Dedifferentiated amniotic fluid mesenchymal stem cell (primary cell): ENCODE results near the gene ZMIZ1.

Experiments used
- DNase-seq: peaks from one replicate; pipeline ENCODE4 v3.0.0-alpha.2; 2016; ENCODE audit errors: extremely low spot score

ZMIZ1 gene

DNA sequence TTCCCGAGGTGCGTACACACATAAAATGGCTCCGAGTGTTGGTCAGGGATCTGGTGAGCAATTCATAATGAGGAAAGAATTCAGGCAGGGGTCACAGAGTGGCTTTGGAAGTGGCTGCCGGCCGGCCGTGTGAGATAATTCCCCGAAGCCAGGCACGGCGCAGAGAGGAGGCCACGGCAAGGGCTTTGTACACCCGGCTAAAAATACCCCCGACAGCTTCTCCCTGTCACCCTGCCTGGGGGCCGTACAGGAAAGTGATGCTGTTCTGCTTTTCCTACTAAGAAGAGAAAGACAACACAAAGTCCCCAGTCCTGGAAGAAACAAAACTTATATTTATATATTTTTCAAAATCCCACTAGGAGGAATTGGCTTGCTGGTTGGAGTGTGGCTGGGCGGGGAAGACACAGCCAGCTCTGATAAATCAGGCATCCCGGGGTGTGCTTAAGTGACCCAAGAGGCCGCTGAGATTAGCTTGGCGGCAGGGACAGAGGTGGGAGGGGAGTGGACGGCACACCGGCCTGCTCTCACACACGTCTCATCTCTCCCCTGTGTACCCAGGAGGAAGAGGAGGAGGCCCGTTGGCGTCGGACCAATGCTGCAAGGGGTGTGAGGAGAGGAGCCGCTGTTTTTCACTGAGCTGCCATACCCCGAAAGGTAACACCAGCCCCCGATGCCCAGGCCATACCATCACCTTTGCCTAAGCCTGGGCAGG lies 70.5 kb downstream of the ZMIZ1 start:
- peak; percentile 67 for DNase-seq

DNA sequence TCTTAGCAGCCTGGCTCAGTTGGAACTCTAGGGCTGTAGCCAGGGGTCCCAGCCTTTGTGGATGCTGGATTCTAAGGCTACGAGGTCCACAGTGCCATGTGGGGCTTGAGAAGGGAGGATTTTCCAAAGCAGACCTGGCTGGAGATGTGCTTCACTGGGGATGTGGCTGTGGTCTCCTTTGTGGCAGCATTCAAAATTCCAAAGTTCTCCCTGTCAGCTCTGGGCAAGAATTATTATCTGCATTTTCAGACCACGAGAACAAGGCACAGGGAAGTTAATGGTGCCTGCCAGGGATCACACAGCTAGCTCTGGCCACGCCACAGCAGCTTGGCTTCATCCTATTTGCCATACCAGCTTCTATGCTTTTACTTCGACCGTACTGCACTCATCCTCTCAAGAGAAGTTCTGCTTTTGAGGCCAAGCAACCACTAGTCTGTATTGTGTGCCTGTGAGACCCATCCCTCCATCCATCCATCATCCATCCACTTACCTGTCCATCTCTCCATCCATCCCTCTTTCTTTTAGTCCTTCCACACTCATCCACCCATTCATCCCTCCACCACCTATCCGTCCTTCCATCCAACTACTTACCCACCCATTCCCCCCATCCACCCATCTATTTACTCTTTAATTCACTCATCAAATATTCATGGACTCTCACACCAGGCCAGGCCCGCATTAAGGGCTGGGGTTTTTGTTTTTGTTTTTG lies 71.5 kb downstream of the ZMIZ1 start:
- no peak for DNase-seq

DNA sequence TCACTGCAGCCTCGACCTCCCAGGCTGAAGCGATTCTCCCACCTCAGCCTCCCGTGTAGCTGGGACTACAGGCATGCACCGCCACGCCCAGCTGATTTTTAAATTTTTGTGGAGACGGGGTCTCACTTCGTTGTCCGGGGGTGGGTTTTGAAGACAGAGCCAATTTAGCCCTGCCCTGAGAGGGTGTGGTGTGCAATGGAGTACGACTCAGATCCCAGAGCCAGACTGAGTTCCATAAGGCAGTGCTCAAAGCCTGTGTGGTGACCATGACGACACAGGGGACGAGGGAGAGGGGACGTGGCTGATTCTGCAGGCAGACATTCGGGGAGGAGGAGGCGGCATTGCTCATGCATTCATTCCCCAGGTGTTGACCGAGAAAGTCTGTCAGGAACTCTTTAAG lies 72.1 kb downstream of the ZMIZ1 start:
- no peak for DNase-seq

DNA sequence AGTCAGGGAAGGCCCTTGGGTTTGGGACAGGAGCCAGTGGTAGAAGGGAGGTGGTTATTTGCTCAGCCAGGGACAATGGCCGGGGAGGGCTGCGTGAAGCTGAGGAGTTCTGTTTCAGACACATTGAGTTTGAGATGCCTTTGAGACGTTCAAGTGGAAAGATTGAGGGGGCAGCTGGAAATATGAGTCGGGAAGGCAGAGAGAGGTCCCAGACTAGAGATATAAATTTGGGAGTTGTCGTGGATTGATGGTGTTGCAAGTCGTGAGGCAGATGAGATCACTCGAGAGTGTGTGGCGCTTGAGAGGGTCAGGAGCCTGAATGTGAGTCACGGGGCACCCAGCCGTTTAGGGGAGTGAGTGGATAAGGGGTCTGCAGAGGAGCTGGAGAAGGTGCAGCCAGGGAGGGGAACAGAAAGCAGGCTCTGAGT lies 73.3 kb downstream of the ZMIZ1 start:
- no peak for DNase-seq

DNA sequence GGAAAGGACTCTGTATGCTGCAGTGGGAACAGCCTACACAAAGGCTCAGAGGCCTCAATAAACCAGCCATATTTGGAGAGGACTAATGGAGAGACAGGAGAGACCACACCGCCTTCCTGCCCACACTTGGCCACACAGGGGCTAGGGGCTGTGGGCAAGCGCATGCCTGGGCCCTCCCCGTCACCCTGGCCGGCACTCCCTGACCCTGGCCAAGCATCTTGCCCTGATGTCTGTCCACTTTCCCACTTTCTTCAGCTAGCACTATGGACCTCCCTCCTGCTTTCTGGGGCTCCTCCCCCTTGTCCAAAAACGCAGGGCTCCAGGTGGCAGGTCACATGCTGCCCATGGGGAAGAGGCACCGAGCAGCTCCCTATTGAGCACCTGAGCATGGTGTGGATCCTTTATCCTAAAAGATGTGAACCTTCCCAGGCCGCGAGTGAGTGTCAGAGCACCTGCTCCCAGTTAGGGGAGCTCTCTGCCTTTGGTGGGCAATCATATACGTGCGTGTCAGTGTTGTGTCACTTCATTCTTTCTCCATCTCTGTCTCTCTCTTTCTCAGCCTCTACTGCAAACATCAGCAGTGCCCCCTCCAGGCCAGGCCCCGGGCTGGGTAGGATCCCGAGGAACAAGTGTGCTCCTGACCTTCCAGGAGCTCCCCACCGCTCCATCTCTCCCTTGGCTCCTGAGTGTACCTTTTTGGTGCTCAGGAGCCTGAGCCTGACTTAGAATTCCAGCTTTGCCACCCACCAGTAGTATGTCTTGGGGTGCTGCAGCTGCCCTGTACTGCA lies 74.0 kb downstream of the ZMIZ1 start:
- DNase-seq: no peak

DNA sequence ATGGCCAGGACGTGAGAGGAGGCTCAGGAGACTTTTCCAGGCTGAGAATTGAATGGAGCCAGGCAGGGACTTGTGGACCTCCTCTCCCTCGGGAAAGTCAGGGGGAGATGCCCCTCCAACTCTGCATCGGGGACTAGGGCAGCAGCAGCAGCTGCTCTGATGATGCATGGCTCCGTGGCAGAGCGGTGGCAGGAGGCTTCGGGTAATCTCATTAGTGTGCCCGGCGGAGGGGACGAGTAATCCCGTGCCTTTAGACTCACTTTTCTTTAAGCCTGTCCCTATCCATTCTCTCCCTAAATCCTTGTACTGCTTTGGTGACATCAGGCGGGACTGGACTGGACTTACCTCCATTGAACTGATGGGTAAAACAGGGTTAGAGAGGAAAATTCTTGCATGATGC lies 75.1 kb downstream of the ZMIZ1 start:
- DNase-seq: no peak

DNA sequence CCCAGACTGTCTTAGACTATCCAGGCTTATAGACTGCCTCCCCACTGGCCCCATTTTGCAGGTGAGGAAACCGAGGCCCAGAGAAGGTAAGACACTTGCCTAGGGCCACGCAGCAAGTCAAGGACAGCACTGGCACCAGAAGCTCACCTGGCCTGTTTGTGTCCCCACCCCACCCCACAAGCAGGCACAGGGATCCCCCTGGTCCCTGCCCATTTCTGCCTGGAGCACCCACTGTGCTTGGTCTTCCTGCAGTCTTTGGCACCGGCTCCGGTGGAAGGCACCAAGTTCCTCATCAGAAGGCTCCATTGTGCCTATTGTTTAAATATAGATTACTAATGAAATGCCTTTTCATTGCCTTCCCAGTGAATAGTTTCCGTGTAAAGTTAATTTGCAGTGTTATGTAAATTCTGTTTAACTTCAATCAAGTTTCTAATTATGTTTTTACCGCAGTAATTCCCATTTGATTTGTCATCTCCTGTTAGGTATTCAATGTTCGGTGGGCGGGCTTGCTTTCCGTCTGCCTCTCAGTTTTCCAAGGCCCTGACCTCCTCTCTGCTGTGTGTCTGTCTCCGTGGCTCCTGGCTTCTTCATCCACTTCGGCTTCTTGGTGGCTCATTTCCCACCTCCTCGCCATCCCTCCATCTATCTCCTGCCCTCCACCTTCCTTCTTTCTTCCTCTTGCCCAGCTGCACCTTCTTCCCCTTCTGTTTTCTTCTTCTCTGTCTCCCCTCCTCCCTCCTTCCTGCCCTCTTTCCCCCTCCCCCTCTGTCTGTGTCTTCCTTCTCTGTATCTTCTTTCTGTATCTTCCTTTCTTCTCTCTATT lies 75.8 kb downstream of the ZMIZ1 start:
- DNase-seq: no peak

DNA sequence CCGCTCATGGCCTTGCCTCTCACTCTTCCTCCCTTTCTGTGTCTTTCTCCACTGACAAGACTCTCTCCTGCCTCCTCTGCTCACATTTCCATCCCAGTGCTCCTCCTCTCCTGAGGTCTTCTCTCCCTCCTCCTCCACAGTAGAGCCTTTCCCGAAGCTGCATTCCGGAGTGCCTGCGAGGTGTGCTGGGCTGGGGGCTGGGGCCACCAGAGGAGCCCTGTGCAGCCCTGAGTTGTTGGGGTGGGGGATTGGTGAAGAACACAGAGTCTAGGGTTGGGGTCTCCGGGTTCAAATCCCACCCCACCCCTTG lies 76.4 kb downstream of the ZMIZ1 start:
- no peak for DNase-seq

DNA sequence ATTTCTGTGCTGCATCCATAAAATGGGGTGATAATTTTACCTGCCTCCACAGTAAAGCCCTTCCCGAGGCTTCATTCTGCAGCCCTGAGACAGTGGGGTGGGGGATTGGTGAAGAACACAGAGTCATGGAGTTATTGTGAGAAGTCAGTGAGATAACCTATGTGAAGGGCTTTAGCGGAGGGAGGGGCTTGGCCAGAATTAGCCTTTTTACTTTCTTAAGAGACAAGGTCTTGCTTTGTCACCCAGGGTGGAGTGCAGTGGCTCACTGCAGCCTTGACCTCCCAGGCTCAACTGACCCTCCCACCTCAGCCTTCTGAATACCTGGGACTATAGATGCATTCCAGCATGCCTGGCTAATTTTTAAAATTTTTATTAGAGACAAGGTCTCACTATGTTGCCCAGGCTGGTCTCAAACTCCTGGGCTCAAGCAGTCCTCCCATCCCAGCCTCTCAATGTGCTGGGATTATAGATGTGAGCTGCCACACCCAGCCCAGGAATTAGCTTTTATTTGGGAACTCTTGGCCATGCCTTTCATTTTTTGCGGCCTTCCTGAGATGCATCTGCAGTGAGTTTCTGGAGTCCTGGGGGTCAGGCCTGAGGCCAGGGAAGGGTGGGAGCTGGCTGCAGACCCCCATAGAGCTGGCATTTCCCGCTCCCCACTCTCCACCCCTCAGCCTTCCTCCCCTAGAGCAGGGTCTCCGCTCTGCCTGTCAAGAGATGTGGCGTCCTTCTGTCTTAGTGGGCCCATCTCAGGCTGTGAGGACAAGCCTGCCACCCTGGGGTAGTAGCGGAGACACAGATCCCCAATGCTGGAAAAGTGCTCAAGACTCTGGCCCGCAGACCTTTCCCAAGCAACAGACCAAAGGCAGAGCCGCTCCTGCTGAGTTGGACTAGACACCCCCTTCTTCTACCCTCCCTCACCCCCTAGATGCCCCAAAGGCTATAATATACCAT lies 77.0 kb downstream of the ZMIZ1 start:
- DNase-seq: no peak

DNA sequence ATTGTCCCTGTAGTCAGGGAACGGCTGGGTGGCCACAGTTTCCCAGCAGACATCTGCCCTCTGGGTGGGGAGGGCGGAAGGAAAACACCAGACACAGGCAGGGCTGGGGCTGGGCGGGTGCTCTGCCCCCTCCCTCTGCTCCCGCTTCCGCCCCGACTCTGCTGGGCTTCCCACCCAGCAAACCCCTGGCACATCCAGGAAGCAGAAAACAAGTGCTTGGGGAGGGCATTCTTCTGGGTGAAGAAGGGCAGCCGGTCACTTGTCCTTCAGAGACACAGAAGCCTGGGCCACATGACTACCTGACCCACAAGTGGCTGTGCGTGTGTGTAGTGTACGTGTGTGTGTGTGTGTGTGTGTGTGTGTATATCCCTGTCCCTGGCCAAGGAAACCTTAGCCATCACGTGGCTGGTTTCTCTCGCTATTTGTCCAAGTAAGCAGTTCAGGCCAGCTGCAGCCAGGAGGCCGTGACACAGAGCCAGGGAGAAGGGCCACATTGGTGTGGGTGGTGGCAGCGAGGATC lies 77.9 kb downstream of the ZMIZ1 start:
- no peak for DNase-seq

DNA sequence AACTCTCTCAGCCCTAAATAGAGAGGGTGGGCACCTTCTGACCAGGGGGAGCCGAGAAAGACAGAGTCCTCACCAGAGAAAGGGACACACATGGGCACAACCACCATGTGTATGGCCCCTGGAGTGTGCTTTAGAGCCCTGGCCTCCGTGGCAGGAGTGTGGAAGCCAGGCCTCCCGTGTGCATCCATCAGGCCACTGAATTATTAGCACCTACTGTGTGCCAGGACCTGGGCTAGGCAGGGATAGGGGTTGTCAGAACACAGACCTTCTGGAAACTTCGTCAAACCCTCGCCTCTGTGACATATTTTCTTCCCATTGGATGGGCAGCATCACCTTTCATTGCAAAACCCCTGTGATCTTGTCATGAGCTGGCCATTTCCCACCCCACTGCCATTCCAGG lies 78.5 kb downstream of the ZMIZ1 start:
- no peak for DNase-seq

DNA sequence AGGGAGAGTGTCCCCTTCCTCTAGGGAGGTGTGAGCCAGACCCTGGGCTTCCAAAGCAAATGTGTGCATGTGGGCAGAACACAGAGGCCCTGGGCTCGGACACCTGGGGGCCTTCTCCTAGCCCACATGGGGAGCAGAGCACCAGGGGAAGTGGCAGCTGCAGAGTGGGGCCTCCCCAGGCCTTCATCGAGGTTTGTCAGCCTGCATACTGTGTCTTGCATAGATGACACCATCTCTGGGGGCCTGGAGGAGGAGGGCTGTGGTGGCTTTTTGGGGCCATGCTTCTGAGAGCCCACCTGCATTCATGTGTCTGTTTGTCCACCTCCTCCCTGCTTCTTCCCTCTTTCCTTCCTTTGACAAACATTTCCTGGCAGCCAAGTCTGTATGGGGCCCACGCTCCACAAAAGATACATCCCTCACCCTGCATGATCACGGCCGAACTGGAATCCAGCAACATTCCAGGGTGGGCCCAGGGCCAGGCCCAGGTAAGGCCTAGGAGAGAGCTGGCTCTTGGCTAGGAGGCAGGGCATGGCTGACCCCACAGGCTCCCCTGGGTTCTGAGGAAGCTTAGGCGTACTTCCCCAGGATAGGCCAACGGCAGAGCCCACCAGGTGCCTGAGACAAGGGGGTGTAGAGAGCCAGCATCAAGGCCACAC lies 79.2 kb downstream of the ZMIZ1 start:
- no peak for DNase-seq

DNA sequence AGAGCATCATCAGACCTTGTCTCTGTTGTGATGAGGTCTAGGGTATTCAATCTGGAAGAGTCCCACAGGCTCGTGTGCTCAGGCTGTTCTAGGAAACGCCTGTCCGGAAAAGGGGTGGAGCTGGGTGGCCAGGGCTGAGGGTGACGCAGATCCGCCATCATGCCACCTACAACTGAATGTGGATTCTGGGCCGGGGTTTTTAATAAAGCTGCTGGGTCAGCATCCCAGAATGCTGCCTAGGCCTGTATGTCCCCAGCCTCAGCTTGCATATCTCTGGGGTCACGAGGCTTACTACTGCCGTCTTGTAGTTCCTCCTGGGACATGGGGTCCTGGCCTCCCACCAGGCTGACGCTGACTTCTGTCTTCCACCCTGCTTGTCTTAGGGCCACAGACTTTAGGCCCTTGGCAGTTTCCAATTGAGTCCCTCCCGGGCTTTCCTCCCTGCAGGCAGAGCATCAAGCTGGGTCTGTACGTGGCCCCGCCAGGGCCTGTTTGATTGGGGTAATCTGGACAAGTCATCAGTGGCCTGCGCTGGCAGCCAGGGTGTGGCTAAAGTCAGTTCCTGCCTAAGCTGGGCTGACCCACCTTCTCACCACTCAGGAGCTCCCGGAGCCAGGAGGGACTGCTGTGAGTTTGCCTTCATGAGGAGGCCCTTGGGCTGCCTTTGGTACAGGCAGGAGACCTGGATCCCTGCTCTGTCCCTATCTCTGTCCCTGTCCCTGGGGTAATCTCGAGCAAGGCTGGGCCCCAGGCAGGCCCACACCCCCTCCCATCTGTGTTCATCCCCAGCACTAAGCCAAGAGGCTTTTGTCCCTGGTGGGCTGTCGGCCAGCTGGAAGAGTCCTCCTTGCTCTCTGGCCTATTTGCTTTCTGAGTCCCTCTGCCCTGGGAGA lies 79.9 kb downstream of the ZMIZ1 start:
- DNase-seq: no peak

DNA sequence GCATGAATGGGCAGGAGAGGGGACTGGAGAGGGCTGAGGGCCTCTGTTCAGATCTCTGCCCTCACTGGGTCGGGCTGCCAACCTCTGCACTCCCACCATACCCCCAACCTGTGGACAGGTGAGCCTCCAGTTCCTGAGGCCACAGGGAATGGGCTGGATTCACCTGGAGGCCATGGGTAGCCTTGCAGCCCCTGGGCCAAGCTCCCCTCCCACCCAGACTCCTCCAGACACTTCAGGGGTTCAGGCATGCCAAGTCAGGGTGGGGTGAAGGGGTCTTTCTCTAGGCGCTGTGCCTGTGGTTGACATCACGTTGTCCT lies 80.5 kb downstream of the ZMIZ1 start:
- no peak for DNase-seq

DNA sequence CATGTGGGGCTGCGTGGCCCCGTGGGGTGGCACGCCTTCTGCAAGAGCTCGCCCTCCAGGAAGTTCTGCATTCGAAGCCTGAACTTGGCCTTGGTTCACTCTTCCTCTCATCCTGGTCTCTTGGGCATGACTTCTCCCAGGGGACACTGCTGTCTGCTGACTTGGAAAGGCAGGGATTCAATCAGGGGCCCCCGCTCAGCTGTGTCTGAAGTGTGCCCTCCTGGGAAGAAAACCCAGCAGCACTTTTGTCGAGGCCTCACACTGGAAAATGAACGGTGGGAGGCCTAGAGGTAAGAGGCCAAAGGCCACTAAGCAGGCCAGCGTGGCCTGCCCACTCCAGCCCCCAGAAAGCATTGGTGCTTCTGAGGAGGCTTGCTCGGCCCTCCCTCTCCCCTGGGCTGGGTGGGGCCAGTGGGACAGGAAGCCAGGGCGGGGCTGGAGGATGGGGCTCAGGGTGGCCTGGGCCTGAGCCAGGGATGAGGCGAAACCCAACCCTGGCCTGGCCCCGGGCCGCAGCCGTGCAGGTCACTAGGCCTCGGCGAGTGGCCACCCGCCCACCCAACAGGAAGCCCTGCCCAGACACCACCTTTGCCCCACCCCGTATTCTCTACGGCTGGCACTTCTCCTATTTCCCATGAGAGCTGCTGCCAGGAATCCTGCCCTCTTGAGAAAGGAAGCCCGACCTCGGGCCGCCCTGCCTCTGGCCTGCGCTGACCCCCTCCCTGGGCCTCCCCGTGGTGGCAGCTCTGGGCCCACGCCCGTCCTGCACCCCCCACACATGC lies 81.1 kb downstream of the ZMIZ1 start:
- DNase-seq: no peak

DNA sequence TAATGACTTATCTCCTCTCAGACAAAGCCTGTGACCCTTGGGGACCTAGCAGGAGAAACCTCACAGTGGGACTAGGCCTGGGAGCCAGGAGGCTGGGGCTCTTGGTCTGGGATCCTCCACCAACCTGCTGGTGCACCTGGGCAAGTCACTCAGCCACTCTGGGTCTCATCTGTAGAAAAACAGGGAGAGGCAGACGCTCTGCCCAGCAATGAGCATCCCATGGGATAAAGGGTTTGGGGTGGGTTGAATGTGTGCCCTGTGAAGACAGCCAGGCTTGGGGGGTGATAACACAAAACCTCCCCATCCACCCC lies 81.6 kb downstream of the ZMIZ1 start:
- DNase-seq: no peak

DNA sequence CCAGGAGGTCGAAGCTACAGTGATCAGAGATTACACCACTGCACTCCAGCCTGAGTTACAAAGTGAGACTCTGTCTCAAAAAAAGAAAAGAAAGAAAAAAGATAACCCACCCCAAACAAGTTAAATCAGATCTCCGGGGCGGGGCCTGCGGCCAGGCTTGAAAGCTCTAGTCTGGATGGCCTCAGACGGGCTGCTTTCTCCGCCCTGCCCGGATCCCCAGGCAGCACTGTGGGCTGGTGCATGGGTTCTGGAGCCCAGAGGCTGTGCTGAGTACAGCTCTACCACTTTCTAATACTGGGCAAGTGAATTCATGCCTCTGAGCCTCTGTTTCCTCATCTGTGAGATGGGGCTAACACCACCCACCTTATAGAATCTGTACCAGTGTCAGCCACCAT lies 83.7 kb downstream of the ZMIZ1 start:
- no peak for DNase-seq

DNA sequence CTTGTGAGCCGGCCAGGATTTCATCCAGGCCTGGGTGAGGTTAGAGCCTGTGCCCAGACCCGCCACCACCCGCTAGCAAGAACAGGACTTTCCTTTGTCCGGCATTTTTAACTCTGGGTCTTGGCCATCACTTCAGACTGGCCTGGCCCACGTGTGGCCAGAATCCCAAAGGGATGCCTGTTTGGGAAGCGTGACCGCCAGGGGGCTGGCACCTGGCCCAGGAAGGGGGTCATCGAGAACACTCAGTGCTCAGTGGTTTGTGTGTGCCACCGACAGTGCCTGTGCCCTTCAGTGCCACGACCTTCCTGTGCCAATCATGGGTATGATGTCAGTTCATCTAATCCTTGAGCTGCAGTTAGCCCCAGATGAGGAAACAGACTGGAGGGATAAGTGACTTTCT lies 85.0 kb downstream of the ZMIZ1 start:
- DNase-seq: no peak
